Fibroblast of lung (primary cell): ENCODE data around the gene SAFB. TPM values are rescaled to one million over a fixed set of nuclear protein-coding genes. Genes with fewer than 3 reads are reported as not detected.

ENCODE experiments used
- DNase-seq, 2 donors: peaks; one replicate each; pipeline versions ENCODE4 v3.0.0 to v3.0.0-alpha.2; 2010; ENCODE audit warnings: low read depth in 2 of 2
- H2AFZ ChIP-seq: 2 replicates; pipeline ENCODE4 v1.5.1; 2012; ENCODE audit warnings: low read length, control low read depth, inconsistent platforms
- H3K27ac ChIP-seq: 2 replicates; pipeline ENCODE4 v1.5.1; 2011; ENCODE audit warnings: low read length, control low read depth; ENCODE audit not compliant: insufficient read depth
- H3K27me3 ChIP-seq: 2 replicates; pipeline ENCODE4 v1.5.1; 2011; ENCODE audit warnings: mild to moderate bottlenecking, low read length; ENCODE audit not compliant: control insufficient read depth, insufficient read depth
- H3K36me3 ChIP-seq: 2 replicates; pipeline ENCODE4 v1.5.1; 2011; ENCODE audit warnings: low read length; ENCODE audit not compliant: control insufficient read depth, insufficient read depth
- H3K4me1 ChIP-seq: 2 replicates; pipeline ENCODE4 v1.5.1; 2011; ENCODE audit warnings: low read length; ENCODE audit not compliant: control insufficient read depth, insufficient read depth; ENCODE audit errors: extremely low read depth
- H3K4me2 ChIP-seq: 2 replicates; pipeline ENCODE4 v1.5.1; 2011; ENCODE audit warnings: low read length, control low read depth; ENCODE audit not compliant: insufficient read depth; ENCODE audit errors: extremely low read depth
- H3K4me3 ChIP-seq, 4 experiments: fragments of 200-600 bp in 1 of 4; sonication (generic) in 1 of 4; replicated peaks in 1 of 4; 2 replicates each; pipeline ENCODE4 v1.5.1; 2011 to 2016; ENCODE audit warnings: low read length in 4 of 4, low read depth in 3 of 4, mild to moderate bottlenecking in 3 of 4, control low read depth in 2 of 4, inconsistent platforms in 1 of 4, mixed read lengths in 1 of 4; ENCODE audit not compliant: insufficient read depth in 1 of 4; ENCODE audit errors: control extremely low read depth in 1 of 4
- H3K79me2 ChIP-seq: 2 replicates; pipeline ENCODE4 v1.5.1; 2012; ENCODE audit warnings: mild to moderate bottlenecking, low read length, inconsistent platforms; ENCODE audit not compliant: control insufficient read depth, insufficient read depth
- H3K9ac ChIP-seq: 2 replicates; pipeline ENCODE4 v1.5.1; 2011; ENCODE audit warnings: mild to moderate bottlenecking, low read length, control low read depth; ENCODE audit not compliant: insufficient read depth
- H3K9me3 ChIP-seq: 2 replicates; pipeline ENCODE4 v1.5.1; 2012; ENCODE audit warnings: low read depth, low read length; ENCODE audit not compliant: control insufficient read depth, insufficient read depth
- H4K20me1 ChIP-seq: 2 replicates; pipeline ENCODE4 v1.5.1; 2011; ENCODE audit warnings: low read length; ENCODE audit not compliant: control insufficient read depth, insufficient read depth; ENCODE audit errors: extremely low read depth
- EZH2 ChIP-seq: IDR thresholded peaks from 2 replicates; pipeline ENCODE4 v1.5.1; 2012; ENCODE audit warnings: low read length, control low read depth, mild to moderate bottlenecking; ENCODE audit errors: missing control alignments
- polyA plus RNA-seq, 2 donors: library from polyadenylated mRNA; depleted of rRNA in 1 of 2; stranded (reverse) in 1 of 2; unstranded in 1 of 2; fragments of >200 nt; gene quantifications; 2 replicates each; pipeline ENCODE4 v1.2.1, GENCODE V29; 2011 to 2012; ENCODE audit warnings: missing spikeins in 1 of 2
- total RNA-seq: library from RNA; depleted of rRNA; stranded (reverse); fragments of >200 nt; gene quantifications from 2 replicates; pipeline ENCODE4 v1.2.1, GENCODE V29; 2014
- TF ChIP-seq, protein P1 (sequence below), 2 donors: IDR thresholded peaks in 1 of 2; conservative IDR thresholded peaks in 1 of 2; 1 replicate in 1 of 2; 2 replicates in 1 of 2; pipeline ENCODE4 v1.5.1; 2011 to 2012; ENCODE audit warnings: low read length in 2 of 2, control low read depth in 1 of 2, inconsistent platforms in 1 of 2, low read depth in 1 of 2, mild to moderate bottlenecking in 1 of 2

Gene SAFB
- total and polyA plus RNA-seq, 2 donors (not counting 1 experiment from before 2014, with no cell fraction given), result 28.0 to 51.0 TPM

DNA sequence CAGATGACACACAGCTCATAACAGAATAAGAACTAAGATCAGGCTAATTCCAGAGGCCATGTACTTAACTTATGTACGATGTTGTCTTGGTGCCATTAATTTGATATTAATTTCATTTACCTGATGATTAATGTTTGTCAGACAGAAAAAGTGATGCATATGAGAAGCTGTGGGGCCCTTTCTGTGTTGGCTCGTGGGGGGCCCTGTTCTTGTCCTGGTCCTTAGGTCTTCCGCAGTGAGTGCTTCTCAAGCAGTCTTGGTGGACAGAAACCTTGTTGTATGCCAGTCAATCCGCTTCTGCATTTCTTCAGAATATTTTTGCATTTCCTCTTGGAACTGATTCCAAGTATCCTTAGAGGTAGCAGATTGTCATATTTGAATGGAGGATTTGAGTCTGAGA is 20.2 kb downstream of the SAFB start:
- TF ChIP-seq, protein P1, sequence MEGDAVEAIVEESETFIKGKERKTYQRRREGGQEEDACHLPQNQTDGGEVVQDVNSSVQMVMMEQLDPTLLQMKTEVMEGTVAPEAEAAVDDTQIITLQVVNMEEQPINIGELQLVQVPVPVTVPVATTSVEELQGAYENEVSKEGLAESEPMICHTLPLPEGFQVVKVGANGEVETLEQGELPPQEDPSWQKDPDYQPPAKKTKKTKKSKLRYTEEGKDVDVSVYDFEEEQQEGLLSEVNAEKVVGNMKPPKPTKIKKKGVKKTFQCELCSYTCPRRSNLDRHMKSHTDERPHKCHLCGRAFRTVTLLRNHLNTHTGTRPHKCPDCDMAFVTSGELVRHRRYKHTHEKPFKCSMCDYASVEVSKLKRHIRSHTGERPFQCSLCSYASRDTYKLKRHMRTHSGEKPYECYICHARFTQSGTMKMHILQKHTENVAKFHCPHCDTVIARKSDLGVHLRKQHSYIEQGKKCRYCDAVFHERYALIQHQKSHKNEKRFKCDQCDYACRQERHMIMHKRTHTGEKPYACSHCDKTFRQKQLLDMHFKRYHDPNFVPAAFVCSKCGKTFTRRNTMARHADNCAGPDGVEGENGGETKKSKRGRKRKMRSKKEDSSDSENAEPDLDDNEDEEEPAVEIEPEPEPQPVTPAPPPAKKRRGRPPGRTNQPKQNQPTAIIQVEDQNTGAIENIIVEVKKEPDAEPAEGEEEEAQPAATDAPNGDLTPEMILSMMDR (conservative IDR thresholded peaks at IDR 0.05 in 1 of 2, IDR thresholded peaks at IDR 0.05 in 1 of 2; ENCODE audit: low read depth in 1 of 2, low read length in 2 of 2), result no peak
- TF ChIP-seq EZH2, result no peak
- no peak overlapping the region for H2AFZ ChIP-seq
- H3K36me3 ChIP-seq, result peaks cover 28% of the 10 kb centered on the region
- H3K27me3 ChIP-seq, result no peaks in the 10 kb centered on the region
- H3K4me1 ChIP-seq, result peaks cover 4% of the 10 kb centered on the region
- no peak for DNase-seq
- H3K79me2 ChIP-seq, result peaks cover 79% of the 10 kb centered on the region
- no peak overlapping the region for H3K4me3 ChIP-seq
- peaks cover 7% of the 10 kb centered on the region for H4K20me1 ChIP-seq
- no peaks in the 10 kb centered on the region for H3K9me3 ChIP-seq
- H3K4me2 ChIP-seq, result no peak overlapping the region
- H3K27ac ChIP-seq, result no peak overlapping the region
- H3K9ac ChIP-seq, result no peak overlapping the region

DNA sequence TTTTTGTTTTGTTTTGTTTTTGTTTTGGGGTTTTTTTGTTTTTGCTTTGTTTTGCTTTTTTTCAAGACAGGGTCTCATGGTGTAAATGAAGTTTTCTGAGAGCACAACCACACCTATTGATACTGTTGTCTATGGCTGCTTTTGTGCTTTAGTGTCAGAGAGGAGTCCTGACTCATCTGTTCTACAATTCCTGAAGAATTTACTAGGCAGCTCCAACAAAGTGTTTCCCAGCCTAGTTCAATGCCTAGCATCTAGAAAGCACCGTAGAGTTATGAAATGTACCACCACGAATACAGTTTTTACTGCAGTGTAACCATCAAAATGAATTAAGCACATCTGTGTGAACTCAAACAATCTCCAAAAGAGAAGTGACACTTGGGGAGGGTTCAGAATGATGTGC is 21.2 kb downstream of the SAFB start:
- DNase-seq, result peak in 1 of 2 donors; percentile 23
- H3K27ac ChIP-seq, result no peak overlapping the region
- no peaks in the 10 kb centered on the region for H3K9me3 ChIP-seq
- H3K4me1 ChIP-seq, result peaks cover 4% of the 10 kb centered on the region
- no peak overlapping the region for H3K4me2 ChIP-seq
- peaks cover 7% of the 10 kb centered on the region for H4K20me1 ChIP-seq
- H3K79me2 ChIP-seq, result peaks cover 72% of the 10 kb centered on the region
- peaks cover 28% of the 10 kb centered on the region for H3K36me3 ChIP-seq
- H3K27me3 ChIP-seq, result no peaks in the 10 kb centered on the region
- H3K4me3 ChIP-seq, result no peak overlapping the region
- TF ChIP-seq, protein P1 (conservative IDR thresholded peaks at IDR 0.05 in 1 of 2, IDR thresholded peaks at IDR 0.05 in 1 of 2; ENCODE audit: low read depth in 1 of 2, low read length in 2 of 2), result no peak
- TF ChIP-seq EZH2, result no peak
- no peak overlapping the region for H3K9ac ChIP-seq
- no peak overlapping the region for H2AFZ ChIP-seq

DNA sequence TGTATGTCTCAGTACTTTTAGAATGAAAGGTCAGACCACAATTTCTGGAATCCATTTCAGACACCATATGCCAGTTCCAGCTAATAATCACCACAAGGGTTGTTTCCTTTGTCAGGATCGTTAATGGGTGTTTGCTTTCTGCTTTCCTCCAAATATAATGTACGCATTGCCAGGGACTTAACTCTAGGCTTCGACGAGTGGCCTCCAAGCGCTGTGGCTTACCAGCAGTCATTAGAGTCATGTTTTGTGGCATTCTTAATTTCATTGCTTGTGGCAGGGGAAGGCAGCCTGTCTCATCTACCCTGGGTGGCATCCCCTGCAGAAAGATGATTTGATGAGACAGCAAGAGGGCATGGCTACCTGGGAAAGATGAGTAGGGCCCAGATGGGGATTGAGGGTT is 22.5 kb downstream of the SAFB start:
- peaks cover 4% of the 10 kb centered on the region for H3K4me1 ChIP-seq
- TF ChIP-seq, protein P1 (conservative IDR thresholded peaks at IDR 0.05 in 1 of 2, IDR thresholded peaks at IDR 0.05 in 1 of 2; ENCODE audit: low read depth in 1 of 2, low read length in 2 of 2), result no peak
- TF ChIP-seq EZH2, result no peak
- H3K27me3 ChIP-seq, result no peaks in the 10 kb centered on the region
- H3K4me2 ChIP-seq, result no peak overlapping the region
- H3K27ac ChIP-seq, result no peak overlapping the region
- H3K4me3 ChIP-seq, result no peak overlapping the region
- no peak for DNase-seq
- H3K9me3 ChIP-seq, result no peaks in the 10 kb centered on the region
- H3K9ac ChIP-seq, result no peak overlapping the region
- peaks cover 61% of the 10 kb centered on the region for H3K79me2 ChIP-seq
- peaks cover 33% of the 10 kb centered on the region for H3K36me3 ChIP-seq
- no peak overlapping the region for H2AFZ ChIP-seq
- peaks cover 7% of the 10 kb centered on the region for H4K20me1 ChIP-seq
